ENCODE data around the gene CHST3. TPM values are rescaled to one million over a fixed set of nuclear protein-coding genes. Genes with fewer than 3 reads are reported as not detected.

CHST3 gene
- total RNA-seq, 1 donor from 2014 or later, result 12.9 TPM

GRCh38 chr10:72041491-72041890 is 77.3 kb downstream of the CHST3 start:
- Mint-ChIP-seq H3K9me3 (ENCODE audit: low read depth) (no peaks in the 10 kb centered on the region), H3K4me1 (ENCODE audit: low read depth) (peaks cover 41% of the 10 kb centered on the region), H3K27ac (no peak overlapping the region), H3K4me3 (ENCODE audit: low read depth) (no peak overlapping the region), H3K27me3 (no peaks in the 10 kb centered on the region), H3K36me3 (ENCODE audit: insufficient read depth) (no peaks in the 10 kb centered on the region)
- TF ChIP-seq CTCF (IDR thresholded peaks at IDR 0.05; ENCODE audit: unreplicated experiment), result no peak
- DNase-seq (ENCODE audit: low spot score, unreplicated experiment), result no peak

GRCh38 chr10:72043016-72043834 is 79.0 kb downstream of the CHST3 start:
- Mint-ChIP-seq H3K4me1 (ENCODE audit: low read depth) (peaks cover 29% of the 10 kb centered on the region), H3K36me3 (ENCODE audit: insufficient read depth) (no peaks in the 10 kb centered on the region), H3K9me3 (ENCODE audit: low read depth) (no peaks in the 10 kb centered on the region), H3K27ac (peak overlapping the region; percentile 92), H3K4me3 (ENCODE audit: low read depth) (no peak overlapping the region), H3K27me3 (no peaks in the 10 kb centered on the region)
- DNase-seq (ENCODE audit: low spot score, unreplicated experiment), result no peak
- TF ChIP-seq CTCF (IDR thresholded peaks at IDR 0.05; ENCODE audit: unreplicated experiment), result no peak

- no peaks in the 10 kb centered on the region for H3K27me3 Mint-ChIP-seq
- H3K27ac Mint-ChIP-seq, result peak overlapping the region; percentile 29
- peak; percentile 37 for TF ChIP-seq CTCF (IDR thresholded peaks at IDR 0.05; ENCODE audit: unreplicated experiment)
- DNase-seq (ENCODE audit: low spot score, unreplicated experiment), result no peak
- peaks cover 22% of the 10 kb centered on the region for H3K4me1 Mint-ChIP-seq (ENCODE audit: low read depth)
- no peak overlapping the region for H3K4me3 Mint-ChIP-seq (ENCODE audit: low read depth)
- H3K36me3 Mint-ChIP-seq (ENCODE audit: insufficient read depth), result no peaks in the 10 kb centered on the region
- no peaks in the 10 kb centered on the region for H3K9me3 Mint-ChIP-seq (ENCODE audit: low read depth)
These were observed 80.3 kb downstream of the CHST3 start for GRCh38 chr10:72044417-72045041.

- Mint-ChIP-seq H3K4me1 (ENCODE audit: low read depth) (peaks cover 22% of the 10 kb centered on the region), H3K4me3 (ENCODE audit: low read depth) (no peak overlapping the region), H3K27ac (no peak overlapping the region), H3K36me3 (ENCODE audit: insufficient read depth) (no peaks in the 10 kb centered on the region), H3K27me3 (no peaks in the 10 kb centered on the region), H3K9me3 (ENCODE audit: low read depth) (no peaks in the 10 kb centered on the region)
- TF ChIP-seq CTCF (IDR thresholded peaks at IDR 0.05; ENCODE audit: unreplicated experiment), result no peak
- no peak for DNase-seq (ENCODE audit: low spot score, unreplicated experiment)
These were observed 81.4 kb downstream of the CHST3 start for GRCh38 chr10:72045586-72045985.

- no peaks in the 10 kb centered on the region for H3K27me3 Mint-ChIP-seq
- no peaks in the 10 kb centered on the region for H3K36me3 Mint-ChIP-seq (ENCODE audit: insufficient read depth)
- no peaks in the 10 kb centered on the region for H3K9me3 Mint-ChIP-seq (ENCODE audit: low read depth)
- DNase-seq (ENCODE audit: low spot score, unreplicated experiment), result peak; percentile 87
- no peak overlapping the region for H3K4me3 Mint-ChIP-seq (ENCODE audit: low read depth)
- TF ChIP-seq CTCF (IDR thresholded peaks at IDR 0.05; ENCODE audit: unreplicated experiment), result peak; percentile 99
- H3K4me1 Mint-ChIP-seq (ENCODE audit: low read depth), result peaks cover 7% of the 10 kb centered on the region
- H3K27ac Mint-ChIP-seq, result no peak overlapping the region
These were observed 84.4 kb downstream of the CHST3 start for GRCh38 chr10:72048450-72049124.

Measured in progenitor cell of endocrine pancreas (in vitro differentiated cells).